PC-3 (cell line): Measurements from ENCODE around the gene RPL22. TPM values are rescaled to one million over a fixed set of nuclear protein-coding genes. Genes with fewer than 3 reads are reported as not detected.

Experiments
- ATAC-seq: fragments of 200-7000 bp; cut with Tn5 transposase; 2 replicates; pipeline ENCODE4 v1.9.1; 2020; ENCODE audit warnings: mild to moderate bottlenecking, moderate library complexity
- BruUV-seq: library from RNA; stranded (reverse); fragments of 400-500 nt; replicated peaks from 2 replicates; lab custom pipeline; 2021; lab: Mats Ljungman, UMichigan
- CTCF ChIA-PET: fragments of 300-600 bp; sonication (Branson Sonifier 250); formaldehyde crosslinking; loops from one replicate; lab custom pipeline; 2022; ENCODE audit warnings: antibody characterized with exemption; lab: Charles Lee
- POLR2A ChIA-PET: fragments of 300-600 bp; sonication (Branson Sonifier 250); formaldehyde crosslinking; loops from one replicate; lab custom pipeline; 2022; ENCODE audit warnings: antibody characterized with exemption; ENCODE audit not compliant: unreplicated experiment; lab: Charles Lee
- DNase-seq: peaks from one replicate; pipeline ENCODE4 v3.0.0-alpha.2; 2015
- H2AFZ ChIP-seq: fragments of 300-600 bp; sonication (generic); 2 replicates; pipeline ENCODE4 v1.6.0; 2016; ENCODE audit warnings: antibody characterized with exemption, low read length
- H3F3A ChIP-seq: fragments of 300-600 bp; sonication (generic); one replicate; pipeline ENCODE4 v1.6.0; 2017; ENCODE audit warnings: antibody characterized with exemption, low read length, control low read depth, mild to moderate bottlenecking; ENCODE audit not compliant: unreplicated experiment
- H3K27ac ChIP-seq: fragments of 300-600 bp; sonication (generic); 2 replicates; pipeline ENCODE4 v1.5.1; 2016; ENCODE audit warnings: mild to moderate bottlenecking, low read length
- H3K27me3 ChIP-seq: fragments of 300-600 bp; sonication (generic); 2 replicates; pipeline ENCODE4 v1.6.1; 2016; ENCODE audit warnings: low read length, mixed read lengths
- H3K36me3 ChIP-seq: fragments of 300-600 bp; sonication (generic); 2 replicates; pipeline ENCODE4 v1.6.1; 2016; ENCODE audit warnings: low read depth, mixed run types, low read length, mixed read lengths
- H3K4me1 ChIP-seq: fragments of 300-600 bp; sonication (generic); 2 replicates; pipeline ENCODE4 v1.5.1; 2016; ENCODE audit warnings: low read length; ENCODE audit not compliant: insufficient read depth
- H3K4me2 ChIP-seq: fragments of 300-600 bp; sonication (generic); 2 replicates; pipeline ENCODE4 v1.6.0; 2016; ENCODE audit warnings: low read length
- H3K4me3 ChIP-seq: fragments of 300-600 bp; sonication (generic); 2 replicates; pipeline ENCODE4 v1.5.1; 2016; ENCODE audit warnings: mild to moderate bottlenecking, low read length, mixed read lengths
- H3K79me2 ChIP-seq: fragments of 300-600 bp; sonication (generic); 2 replicates; pipeline ENCODE4 v1.6.1; 2017; ENCODE audit warnings: low read length, mixed read lengths
- H3K9ac ChIP-seq: fragments of 300-600 bp; sonication (generic); 2 replicates; pipeline ENCODE4 v1.6.0; 2016; ENCODE audit warnings: mild to moderate bottlenecking, low read length
- H3K9me2 ChIP-seq: fragments of 300-600 bp; sonication (generic); replicated peaks from 2 replicates; pipeline ENCODE4 v1.6.1; 2016; ENCODE audit warnings: mixed run types, low read length, mixed read lengths
- H3K9me3 ChIP-seq: fragments of 300-600 bp; sonication (generic); 2 replicates; pipeline ENCODE4 v1.6.1; 2016; ENCODE audit warnings: low read length, mixed read lengths
- H4K20me1 ChIP-seq: fragments of 300-600 bp; sonication (generic); 2 replicates; pipeline ENCODE4 v1.6.1; 2016; ENCODE audit warnings: low read length, mixed read lengths
- EZH2 ChIP-seq: fragments of 300-600 bp; sonication (generic); IDR thresholded peaks from one replicate; pipeline ENCODE4 v1.6.1; 2017; ENCODE audit warnings: antibody characterized with exemption, mild to moderate bottlenecking, low read length; ENCODE audit not compliant: unreplicated experiment
- EZH2phosphoT487 ChIP-seq: fragments of 300-600 bp; sonication (generic); IDR thresholded peaks from 2 replicates; pipeline ENCODE4 v1.6.1; 2018; ENCODE audit warnings: mild to moderate bottlenecking, antibody characterized with exemption, low read length, borderline replicate concordance
- intact Hi-C: fragments of 100-400 bp; cut with micrococcal nuclease; formaldehyde crosslinking; loops from 2 replicates; pipeline ENCODE4 v1.9.0; 2023
- total RNA-seq: library from RNA; depleted of rRNA; stranded (reverse); fragments of >200 nt; gene quantifications from 2 replicates; pipeline ENCODE4 v1.2.3, GENCODE V29; 2014
- TF ChIP-seq, protein P1 (sequence below): fragments of 300-600 bp; sonication (generic); conservative IDR thresholded peaks from 2 replicates; pipeline ENCODE4 v1.5.1; 2017; ENCODE audit warnings: antibody characterized with exemption, low read depth, mild to moderate bottlenecking, low read length

Gene RPL22
- total RNA-seq, 1 experiment from 2014 or later, result 283 TPM

DNA sequence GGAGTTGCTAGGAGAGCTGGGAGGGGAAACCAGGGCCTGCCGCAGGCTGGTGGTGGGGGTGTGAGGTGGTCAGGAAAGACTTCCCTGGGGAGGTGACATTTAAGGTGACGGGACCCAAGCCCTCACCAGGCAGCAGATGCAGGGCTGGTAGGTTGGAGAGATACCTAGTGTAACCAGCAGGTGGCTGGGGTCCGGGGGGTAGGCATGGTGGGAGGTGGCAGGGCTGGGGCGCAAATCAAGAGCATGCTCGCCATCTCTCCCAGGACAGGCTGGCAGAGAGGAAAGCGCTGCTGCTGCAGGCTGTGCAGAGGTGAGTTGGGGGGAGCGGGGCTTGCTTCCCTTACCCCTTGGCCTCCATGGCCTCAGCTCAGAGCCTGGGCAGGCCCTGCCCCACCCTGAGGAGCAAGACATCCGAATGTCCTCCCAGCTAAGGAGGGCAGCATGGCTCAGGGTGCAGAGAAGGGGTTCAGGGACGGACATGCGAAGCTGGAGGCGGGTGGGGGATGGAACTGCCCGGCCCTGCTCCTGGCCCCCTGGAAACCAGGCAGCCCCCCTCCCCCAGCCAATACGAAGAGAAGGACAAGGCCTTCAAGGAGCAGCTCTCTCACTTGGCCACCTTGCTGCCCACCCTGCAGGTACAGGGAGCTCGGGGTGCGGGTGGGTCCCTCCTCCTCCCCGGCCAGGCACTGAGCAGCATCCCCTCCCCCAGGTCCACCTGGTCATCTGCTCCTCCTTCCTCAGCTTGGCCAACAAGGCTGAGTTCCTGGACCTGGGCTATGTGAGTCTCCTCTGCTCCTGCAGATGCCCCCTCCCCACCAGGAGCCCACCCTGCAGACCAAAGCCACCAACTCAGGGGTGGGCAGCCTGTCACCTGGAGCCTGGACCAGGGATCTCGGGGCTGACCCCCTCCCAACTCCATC lies 10.5 kb upstream of the RPL22 start:
- Histone ChIP-seq H3K9me3 (no peaks in the 10 kb centered on the region), H4K20me1 (no peaks in the 10 kb centered on the region), H3K4me1 (peaks cover 10% of the 10 kb centered on the region; the same call in 1 of the 2 replicates), H3K9ac (no peak overlapping the region), H3K9me2 (no peaks in the 10 kb centered on the region), H3F3A (no peaks in the 10 kb centered on the region), H3K4me3 (no peak overlapping the region), H3K79me2 (peaks cover 34% of the 10 kb centered on the region), H2AFZ (no peak overlapping the region), H3K27me3 (no peaks in the 10 kb centered on the region), H3K27ac (no peak overlapping the region), H3K4me2 (no peak overlapping the region), H3K36me3 (peaks cover 36% of the 10 kb centered on the region)
- intact Hi-C loops, result loop anchor here (5.0 kb wide), 2 partner anchors 37 to 92 kb away; no protein-coding TSS in a partner anchor
- ChIA-PET CTCF (no interaction called here), POLR2A (no interaction called here)
- TF ChIP-seq, protein P1, sequence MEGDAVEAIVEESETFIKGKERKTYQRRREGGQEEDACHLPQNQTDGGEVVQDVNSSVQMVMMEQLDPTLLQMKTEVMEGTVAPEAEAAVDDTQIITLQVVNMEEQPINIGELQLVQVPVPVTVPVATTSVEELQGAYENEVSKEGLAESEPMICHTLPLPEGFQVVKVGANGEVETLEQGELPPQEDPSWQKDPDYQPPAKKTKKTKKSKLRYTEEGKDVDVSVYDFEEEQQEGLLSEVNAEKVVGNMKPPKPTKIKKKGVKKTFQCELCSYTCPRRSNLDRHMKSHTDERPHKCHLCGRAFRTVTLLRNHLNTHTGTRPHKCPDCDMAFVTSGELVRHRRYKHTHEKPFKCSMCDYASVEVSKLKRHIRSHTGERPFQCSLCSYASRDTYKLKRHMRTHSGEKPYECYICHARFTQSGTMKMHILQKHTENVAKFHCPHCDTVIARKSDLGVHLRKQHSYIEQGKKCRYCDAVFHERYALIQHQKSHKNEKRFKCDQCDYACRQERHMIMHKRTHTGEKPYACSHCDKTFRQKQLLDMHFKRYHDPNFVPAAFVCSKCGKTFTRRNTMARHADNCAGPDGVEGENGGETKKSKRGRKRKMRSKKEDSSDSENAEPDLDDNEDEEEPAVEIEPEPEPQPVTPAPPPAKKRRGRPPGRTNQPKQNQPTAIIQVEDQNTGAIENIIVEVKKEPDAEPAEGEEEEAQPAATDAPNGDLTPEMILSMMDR, result peak; percentile 55; the same call in 1 of the 2 replicates
- no peak for TF ChIP-seq EZH2phosphoT487
- BruUV-seq, result no TSS peak
- DNase-seq (no peak), ATAC-seq (no peak)

DNA sequence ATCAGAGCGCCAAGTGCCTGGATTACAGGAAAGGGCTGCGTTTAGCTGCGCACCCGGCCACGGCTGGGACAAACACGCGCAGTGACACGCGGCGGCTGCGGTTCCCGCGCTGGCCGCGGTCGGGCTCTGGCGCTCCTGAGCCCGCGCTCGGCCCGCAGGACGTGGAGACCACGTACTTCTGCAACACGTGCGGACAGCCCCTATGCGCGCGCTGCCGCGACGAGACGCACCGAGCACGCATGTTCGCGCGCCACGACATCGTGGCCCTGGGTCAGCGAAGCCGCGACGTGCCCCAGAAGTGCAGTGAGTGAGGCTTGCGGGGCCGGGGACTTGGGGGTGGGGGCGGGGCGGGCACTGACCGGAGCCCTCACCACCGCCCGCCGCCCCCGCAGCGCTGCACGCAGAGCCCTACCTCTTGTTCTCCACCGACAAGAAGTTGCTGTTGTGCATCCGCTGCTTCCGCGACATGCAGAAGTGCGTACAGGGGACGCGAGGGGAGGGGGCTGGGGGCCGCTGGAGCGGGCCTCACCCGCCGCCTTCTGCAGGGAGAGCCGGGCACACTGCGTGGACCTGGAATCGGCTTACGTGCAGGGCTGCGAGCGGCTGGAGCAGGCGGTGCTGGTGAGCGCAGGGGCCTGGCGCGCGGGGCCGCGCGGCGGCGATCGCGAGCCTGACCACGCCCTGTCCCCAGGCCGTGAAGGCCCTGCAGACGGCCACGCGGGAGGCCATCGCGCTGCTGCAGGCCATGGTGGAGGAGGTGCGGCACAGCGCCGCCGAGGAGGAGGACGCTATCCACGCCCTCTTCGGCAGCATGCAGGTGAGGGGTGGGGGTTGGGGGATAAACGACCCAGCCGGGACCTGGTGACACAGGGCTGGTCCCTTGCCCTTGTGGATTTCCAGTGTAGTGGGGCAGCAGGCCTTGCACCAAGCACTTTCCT lies 9.6 kb upstream of the RPL22 start:
- H2AFZ ChIP-seq, result no peak overlapping the region
- H3K27ac ChIP-seq, result no peak overlapping the region
- H3K9ac ChIP-seq, result no peak overlapping the region
- no peaks in the 10 kb centered on the region for H3K27me3 ChIP-seq
- no TSS peak for BruUV-seq
- ChIA-PET POLR2A (interaction anchor here (0.7 kb wide), 1 partner anchor 8 kb away, joined by 16 read pairs; no protein-coding TSS in a partner anchor), CTCF (no interaction called here)
- ATAC-seq, result no peak
- no peaks in the 10 kb centered on the region for H3K9me2 ChIP-seq
- peaks cover 14% of the 10 kb centered on the region; the same call in 1 of the 2 replicates for H3K4me1 ChIP-seq
- TF ChIP-seq EZH2 (no peak), EZH2phosphoT487 (no peak)
- TF ChIP-seq, protein P1, result no peak
- H3F3A ChIP-seq, result no peaks in the 10 kb centered on the region
- peaks cover 36% of the 10 kb centered on the region for H3K36me3 ChIP-seq
- H3K4me2 ChIP-seq, result no peak overlapping the region
- H4K20me1 ChIP-seq, result no peaks in the 10 kb centered on the region
- H3K4me3 ChIP-seq, result no peak overlapping the region
- H3K9me3 ChIP-seq, result no peaks in the 10 kb centered on the region
- no peak for DNase-seq
- H3K79me2 ChIP-seq, result peaks cover 34% of the 10 kb centered on the region
- intact Hi-C loops, result loop anchor here (5.0 kb wide), 2 partner anchors 38 to 93 kb away; no protein-coding TSS in a partner anchor
